Sigmoid colon (tissue), 3 donors: ENCODE data around the gene SRRM2.

Source experiments
- CTCF ChIP-seq, 4 experiments: fragments of 450-650 bp in 3 of 4; fragments of 200-600 bp in 1 of 4; IDR thresholded peaks; one replicate each; pipeline ENCODE4 v1.5.1; 2016 to 2019; ENCODE audit warnings: antibody characterized with exemption in 4 of 4, mild to moderate bottlenecking in 3 of 4, moderate library complexity in 2 of 4
- POLR2A ChIP-seq, 2 donors: fragments of 450-650 bp; IDR thresholded peaks; one replicate each; pipeline ENCODE4 v1.6.1; 2016; ENCODE audit warnings: antibody characterized with exemption in 2 of 2, mild to moderate bottlenecking in 2 of 2, moderate library complexity in 2 of 2

- TF ChIP-seq CTCF (IDR thresholded peaks at IDR 0.05), result no peak
- no peak for TF ChIP-seq POLR2A (IDR thresholded peaks at IDR 0.05)
Observed at GRCh38 chr16:2808181-2808580, 55.7 kb downstream of the SRRM2 start.
